NCI-H69 (cell line): ENCODE results near the gene SERP1.
"Not testable (repeated sequence)": the region's sequence is repeated elsewhere in the genome, so short reads cannot be mapped to it uniquely, and the experiment has no call there.

Source experiments
- DNase-seq: peaks from one replicate; lab custom pipeline; 2025; lab: John Stamatoyannopoulos, UW

The SERP1 gene

DNA sequence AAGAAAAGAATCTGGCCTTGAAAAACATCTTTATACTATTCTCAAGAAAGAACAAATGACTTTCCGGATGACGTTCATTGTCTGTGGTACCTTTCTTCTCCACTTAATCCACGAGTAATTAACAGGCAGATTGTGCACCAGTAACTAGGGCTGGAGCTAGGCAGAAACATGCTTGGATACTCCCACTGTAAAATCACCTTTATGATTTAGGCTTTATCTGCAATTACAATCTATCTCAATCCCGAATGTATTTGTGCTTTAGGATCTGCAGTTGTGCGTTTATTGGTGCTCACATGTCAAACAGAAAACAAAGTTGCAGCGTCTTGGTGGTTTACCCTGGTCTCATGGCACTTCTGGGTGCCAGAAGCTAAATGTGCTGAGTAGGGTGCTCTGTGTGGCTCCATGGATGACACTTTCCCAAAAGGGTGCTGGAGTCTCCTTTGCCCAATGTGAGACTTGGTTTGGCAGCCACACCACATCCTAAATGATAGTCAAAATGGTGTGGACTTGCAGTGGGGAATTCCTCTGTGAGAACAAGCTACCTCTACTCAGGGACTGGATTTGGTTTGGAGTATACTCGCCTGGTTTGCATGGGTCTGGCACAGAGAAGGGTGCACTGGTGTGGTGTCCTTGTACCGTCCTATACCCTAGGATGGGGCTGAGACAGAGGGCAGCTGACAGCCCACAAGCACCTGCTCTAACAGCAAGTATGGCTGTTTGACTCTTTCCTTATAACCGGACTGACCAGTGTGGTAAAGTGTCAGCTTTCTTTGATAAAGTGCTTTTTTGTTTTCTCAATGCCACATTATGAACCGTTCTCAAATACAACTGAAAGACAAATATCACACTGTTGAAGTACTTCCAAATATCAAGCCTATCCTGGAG, 7.7 kb downstream of the SERP1 start:
- no peak for DNase-seq

DNA sequence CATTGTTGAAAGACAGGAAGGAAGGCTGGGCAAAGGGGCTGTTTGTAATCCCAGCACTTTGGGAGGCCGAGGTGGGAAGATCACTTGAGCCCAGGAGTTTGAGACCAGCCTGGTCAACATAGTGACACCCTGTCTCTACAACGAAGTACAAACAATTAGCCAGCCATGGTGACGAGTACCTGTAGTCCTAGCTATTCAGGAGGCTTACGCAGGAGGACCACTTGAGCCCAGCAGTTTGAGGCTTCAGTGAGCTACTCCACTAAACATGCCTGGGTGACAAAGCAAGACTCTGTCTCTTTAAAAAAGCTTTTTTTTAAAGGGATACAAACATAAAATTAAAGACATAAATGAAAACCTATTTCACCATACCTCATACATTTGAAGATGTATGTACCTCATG, 11.1 kb downstream of the SERP1 start:
- DNase-seq = no peak

DNA sequence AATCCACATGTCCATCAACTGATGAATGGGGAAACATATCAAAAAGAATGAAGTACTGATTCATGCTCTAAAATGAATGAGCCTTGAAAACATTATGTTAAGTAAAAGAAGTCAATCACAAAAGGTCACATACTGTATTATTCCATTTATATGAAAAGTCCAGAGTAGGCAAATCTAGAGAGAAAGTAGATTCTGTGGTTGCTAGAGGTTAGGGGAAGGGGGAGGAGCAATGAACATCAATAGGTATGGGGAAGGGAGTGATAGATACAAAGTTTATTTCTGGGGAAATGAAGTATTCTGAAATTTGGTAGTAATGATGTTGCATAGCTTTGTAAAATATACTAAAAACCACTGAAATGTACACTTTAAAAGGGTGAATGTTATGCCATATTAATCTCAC, 14.5 kb downstream of the SERP1 start:
- no peak for DNase-seq

DNA sequence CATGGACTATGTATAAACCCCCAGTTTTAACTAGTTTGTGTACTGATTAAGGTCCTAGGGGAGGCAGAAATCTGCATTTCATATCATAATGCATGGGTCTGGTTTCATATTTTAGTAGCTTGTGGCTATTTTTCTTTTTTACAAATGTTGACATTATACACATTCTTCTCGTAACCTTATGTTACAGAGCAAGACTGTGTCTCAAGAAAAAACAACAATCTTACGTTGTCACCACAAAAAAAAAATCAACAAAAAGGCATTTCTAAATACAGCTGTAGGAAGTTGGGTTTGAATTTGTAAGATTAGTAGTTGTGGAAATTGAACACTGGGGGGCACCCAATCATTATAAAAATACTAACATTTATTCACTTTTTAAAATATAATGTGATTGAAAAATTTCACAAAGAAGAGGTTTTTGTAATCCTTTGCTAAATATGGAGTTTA, 17.9 kb downstream of the SERP1 start:
- DNase-seq = peak; percentile 27

DNA sequence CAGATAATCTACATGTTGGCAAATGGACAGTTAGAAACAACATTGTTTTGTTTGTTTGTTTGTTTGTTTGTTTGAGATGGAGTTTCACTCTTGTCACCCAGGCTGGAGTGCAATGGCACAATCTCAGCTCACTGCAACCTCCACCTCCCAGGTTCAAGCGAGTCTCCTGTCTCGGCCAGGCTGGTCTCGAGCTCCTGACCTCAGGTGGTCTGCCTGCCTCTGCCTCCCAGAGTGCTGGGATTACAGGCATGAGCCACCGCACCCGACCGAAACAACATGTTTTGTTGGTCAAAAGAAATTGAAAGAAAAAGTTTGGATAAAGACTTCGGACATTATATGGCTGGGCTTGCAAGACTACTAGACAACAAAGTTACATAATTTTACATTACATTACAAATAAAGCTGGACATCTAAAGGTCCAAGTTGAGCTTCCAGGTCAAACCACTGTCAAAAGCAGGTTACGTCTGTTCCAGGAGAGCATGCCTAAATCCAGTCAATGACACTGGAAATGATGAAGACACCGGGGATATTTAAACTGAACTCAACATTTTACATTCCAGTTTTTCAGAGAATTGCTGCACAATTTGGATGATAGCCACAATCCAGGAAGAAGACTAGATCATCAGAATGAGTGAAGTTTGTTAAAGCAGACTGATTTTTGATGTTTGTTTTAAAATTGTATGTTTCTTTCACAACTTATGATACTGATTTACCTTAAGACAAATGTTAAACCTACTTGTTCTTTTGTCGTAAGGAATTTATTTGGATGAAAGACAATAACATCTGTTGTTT, 18.6 kb downstream of the SERP1 start:
- no peak for DNase-seq

DNA sequence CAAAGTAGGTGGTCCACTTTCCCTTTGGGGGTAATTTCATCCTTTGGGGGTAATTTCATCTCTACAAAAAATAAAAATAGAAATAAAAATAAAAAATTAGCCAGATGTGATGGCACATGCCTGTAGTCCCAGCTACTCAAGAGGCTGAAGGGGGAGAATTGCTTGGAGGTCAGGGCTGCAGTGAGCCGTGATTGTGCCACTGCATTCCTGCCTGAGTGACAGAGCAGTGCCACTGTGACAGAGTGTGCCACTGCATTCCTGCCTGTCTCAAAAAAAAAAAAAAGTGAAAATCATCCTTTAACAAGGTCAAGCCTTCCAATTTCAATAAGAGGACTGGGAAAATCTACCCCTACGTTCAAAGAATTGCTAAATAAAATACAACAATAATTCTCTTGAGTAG, 22.8 kb downstream of the SERP1 start:
- no peak for DNase-seq

DNA sequence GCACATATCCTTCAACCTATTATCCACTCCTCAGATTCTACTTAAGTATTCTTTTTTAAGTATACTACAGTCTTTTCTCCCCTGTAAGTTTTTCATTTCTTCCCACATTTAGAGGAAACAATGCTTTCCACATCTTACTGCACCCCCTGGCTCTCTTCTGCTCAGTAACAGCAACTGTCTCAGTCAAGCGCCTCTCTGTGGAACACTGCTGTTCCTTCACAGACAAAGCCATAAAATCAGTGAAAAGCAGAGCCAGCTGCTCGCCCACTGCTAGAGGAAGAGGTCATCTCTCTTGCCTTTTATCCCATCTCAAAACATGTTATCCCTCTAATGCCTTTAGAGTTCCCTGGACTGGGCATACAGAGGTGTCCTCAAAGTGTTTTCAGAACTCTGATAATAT, 24.8 kb downstream of the SERP1 start:
- peak; percentile 31 for DNase-seq

DNA sequence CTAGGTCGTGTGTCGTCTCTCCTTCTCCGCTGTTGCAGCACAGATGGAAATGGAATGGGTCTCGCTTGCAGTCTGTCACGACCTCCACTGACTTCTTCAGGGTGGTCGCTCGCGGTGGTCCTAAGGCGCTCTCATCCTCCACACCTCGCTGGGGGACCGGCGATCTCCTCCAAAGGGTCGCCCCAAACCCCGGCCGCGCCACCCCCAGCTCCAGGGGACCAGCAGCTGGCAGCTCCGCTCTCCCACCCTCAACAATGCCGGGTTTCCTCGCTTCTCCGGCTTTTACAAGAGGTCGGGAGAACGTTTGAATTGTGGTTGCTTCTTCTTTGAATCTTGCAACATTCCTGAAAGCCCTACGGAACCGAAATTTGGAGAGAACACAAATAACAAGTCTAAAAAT, 25.9 kb downstream of the SERP1 start:
- no peak for DNase-seq

DNA sequence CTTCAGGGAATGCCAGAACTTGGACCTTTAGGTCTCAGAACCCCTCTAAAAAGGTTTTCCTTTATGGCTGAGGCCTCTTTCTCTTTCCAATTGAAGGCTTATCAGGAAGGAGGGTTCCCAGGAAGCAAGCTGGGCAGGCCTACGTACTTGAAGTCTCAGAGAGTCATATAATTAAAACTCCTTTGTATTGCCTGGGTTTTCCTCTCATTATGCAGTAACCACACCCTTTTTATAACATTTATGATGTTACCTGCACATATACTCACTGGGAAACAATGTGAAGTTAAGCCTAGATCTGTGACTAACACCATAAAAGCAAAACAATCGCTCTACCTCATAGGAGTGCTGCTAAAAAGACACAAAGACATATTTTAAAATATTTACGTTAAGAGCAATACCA, 27.3 kb downstream of the SERP1 start:
- DNase-seq = peak; percentile 7

DNA sequence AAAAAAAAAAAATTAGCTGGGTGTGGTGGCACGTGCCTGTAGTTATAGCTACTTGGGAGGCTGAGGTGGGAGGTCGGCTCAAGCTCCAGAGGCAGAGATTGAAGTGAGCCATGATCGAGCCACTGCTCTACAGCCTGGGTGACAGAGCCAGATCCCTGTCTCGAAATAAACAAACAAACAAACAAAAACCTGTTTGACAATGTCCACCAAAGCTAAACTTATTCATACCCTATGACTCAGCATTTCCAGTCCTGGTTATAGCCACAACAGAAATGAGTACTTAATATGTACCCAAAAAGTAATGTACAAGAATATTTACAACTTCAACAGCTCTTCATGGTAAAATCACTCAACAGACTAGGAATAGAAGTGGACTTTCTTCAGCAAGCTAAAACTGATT, 31.1 kb downstream of the SERP1 start:
- DNase-seq = no peak

DNA sequence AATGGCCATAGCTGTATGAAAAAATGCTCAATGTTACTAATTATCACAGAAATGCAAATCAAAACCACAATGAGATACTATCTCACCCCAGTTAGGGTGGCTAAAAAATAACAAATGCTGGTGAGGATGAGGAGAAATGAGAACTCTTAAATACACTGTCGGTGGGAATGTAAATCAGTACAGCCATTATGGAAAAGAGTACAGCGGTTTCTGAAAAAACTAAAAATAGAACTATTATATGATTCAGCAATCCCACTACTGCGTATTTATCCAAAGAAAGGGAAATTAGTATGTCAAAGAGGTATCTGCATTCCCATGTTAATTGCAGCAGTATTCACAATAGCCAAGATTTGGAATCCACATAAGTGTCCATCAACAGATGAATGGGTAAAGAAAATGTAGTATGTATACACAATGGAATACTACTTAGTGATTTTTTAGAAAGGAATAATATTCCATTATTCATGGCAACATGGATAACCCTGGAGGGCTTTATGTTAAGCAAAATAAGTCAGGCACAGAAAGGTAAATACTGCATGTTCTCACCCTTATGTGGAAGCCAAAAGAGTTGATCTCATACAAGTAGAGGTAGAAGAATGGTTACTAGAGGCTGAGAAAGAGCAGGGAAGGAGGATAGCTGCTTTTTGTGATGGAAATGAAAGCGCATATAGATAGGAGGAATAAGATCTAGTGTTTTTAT, 35.0 kb downstream of the SERP1 start:
- no peak for DNase-seq

DNA sequence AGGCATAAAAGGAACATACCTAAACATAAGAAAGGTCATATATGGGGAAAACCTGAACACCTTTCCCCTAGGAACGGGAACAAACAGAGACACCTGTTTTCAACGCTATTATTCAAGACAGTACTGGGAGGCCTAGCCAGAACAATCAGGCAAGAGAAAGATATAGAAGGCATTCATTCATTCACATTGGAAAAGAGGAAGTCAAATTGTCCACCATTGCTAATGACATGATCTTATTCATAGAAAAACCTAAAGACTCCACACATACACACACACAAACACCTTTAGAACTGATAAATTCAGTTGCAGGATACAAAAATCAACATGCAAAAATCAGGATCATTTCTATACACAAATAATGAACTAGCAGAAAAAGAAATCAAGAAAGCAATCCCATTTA, 36.5 kb downstream of the SERP1 start:
- DNase-seq = no peak

DNA sequence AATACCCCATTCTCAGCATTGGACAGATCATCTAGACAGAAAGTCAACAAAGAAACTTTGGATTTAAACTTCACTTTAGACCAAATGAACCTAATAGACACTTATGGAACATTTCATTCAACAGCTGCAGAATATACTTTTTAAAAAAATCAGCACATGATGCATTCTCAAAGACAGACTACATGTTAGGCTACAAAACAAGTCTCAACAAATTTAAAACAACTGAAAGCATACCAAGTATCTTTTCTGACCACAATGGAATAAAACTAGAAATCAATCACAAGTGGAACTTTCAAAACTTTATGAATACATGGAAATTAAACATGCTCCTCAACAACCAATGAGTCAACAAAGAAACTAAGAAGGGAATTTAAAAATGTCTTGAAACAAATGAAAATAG, 37.9 kb downstream of the SERP1 start:
- no peak for DNase-seq

DNA sequence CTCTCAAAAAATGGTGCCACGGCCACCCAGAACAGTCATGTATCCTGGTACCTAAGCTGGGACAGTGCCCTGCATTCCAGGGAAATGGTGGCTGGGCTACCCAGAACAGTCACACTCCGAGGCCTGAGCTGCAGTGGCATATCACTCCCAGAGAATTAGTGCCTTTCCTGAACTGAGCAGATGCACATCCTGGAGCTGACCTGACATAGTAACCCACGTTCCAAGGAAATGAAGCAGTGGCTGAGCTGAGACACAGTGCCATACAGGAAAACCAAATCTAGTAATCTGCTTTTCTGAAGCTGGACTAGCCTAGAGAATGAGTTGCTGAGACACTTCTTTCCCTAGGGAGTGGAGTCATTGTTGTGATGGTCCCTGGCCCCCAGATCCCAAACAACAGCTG, 41.8 kb downstream of the SERP1 start:
- DNase-seq = no peak

DNA sequence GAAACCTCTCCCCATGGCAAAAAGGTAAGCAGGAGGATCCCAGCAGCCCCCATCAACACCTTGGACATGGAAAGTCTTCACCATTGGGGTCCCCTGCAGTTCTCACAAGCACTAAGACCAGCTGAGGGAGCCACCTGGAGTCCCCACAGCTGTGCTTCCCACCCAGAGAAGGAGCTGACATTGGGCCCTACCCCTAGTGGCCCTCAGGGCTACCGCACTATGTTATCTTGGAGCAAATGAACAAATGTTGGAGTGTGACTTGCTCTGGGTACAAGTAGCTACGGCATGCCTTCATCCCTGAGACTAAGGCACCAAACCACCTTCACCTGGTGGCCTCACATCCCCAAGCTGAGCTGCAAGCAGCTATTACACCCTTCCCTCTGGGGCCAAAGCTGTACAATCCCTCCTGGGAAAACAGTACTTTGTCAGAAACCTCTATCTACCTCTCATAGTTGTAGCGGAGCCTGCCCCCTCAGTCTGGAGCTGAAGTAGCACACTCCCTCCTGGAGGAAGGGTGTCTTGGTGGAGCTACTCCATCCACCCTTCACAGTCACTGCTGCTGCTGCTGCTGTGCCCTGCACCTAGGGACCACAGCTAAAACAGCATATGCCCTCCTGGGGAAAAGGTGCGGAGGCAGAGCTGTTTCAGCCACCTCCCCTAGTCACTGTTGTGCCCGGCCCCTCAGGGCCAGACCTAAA, 42.7 kb downstream of the SERP1 start:
- no peak for DNase-seq

DNA sequence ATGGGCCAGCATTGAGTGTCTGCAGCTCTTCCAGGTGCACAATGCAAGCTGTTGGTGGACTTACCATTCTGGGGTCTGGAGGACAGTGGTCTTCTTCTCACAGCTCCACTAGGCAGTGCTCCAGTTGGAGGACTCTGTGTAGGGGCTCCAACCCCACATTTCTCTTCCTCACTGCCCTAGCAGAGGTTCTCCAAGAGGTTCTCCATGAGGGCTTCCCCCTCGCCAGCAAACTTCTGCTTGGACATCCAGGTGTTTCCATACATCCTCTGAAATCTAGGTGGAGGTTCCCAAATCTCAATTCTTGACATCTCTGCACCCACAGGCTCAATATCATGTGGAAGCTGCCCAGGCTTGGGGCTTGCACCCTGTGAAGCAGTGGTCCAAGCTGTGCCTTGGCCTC, 45.3 kb downstream of the SERP1 start:
- not testable (repeated sequence) for DNase-seq

DNA sequence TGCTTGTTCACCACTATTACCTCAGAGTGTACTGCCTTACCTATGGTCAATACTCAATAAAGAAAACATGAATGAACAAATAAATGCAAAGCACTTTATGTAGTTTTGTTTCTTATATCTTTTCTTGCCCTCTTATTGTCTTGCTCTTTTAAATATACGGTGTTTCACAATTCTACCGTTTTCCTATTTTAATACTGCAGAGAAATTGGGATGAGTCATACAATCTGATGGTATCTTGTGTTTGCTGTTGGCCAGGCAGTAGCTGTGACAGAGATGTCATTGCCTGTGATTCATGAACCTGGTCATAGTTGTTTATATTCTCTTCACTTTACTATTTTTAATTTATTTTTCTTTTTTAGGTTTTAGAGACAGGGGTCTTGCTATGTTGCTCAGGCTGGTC, 48.3 kb downstream of the SERP1 start:
- DNase-seq = no peak

DNA sequence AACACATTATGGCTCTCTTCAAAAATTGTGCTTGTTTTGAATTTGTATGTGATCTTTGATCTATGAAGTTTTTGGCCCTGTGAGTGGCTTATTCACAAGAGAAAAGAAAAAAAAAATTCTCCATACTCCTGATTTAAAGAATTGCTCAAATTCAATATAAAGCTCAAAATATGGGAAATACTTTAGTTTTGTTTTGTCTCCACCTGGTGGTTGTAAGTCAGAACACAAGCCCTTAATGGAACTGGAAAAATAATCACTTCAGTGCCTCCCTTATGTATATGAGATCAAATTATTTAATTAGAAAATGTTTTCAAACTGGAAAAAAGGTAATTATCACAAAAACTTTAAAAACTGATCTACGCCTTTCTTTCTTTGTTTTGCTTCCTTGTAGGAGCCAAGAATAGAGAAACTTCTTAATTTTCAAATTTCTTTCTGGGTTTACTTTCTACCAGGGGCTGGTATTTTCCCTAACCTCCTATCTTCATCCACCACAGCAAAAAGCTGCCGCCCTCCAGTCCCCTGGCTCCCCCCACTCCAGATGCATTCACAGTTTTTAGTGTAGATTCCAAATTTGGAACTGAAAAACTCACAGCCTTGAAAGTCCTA, 50.6 kb downstream of the SERP1 start:
- DNase-seq = peak; percentile 42

DNA sequence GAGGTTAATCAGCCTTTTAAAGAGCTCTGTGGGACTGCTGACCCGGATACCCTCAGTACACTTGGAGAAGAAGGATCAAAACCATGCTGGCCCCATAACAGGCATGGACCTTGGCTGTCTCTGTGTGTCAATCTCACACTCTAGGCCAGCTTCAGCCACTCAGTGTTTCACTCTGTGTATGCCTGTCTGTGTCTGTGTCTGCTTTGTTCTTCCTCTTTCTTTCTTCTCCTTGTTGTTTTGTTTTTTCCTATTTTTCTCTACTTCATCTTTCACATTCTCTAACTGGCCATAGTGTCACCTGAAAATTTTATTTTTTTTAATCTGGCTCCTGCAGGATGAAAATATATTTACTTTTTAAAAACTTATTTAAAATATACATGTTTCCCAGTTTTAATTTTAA, 51.1 kb downstream of the SERP1 start:
- DNase-seq = no peak

DNA sequence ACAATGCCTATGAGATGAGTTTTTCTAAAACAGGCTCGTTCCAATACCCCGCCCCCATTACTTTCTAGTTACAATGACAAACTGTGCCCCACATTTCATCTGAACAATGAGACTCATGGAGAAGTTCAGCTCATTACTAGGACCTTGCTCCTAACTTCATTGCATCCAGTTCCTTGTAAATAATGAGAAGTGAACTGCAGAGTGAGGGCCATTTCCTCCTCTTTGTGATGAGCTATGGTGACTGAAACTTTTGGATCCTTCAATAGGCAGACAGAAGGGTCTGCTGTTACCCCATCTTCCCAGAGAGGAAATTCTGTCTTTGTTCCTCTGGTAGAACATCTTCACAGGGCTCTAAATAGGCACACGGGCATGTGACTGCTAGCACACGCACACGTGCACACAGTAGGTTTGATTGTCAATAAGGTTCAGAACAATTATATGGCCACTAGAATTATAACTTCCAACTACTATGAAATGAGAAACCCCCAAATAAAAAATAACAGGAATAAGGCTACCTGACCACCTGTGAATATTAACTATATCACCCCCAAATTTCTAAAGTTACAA, 51.8 kb downstream of the SERP1 start:
- DNase-seq = no peak
